NT2/D1 (cell line): ENCODE data around the gene HOXB9.

ENCODE experiments used
- YY1 ChIP-seq: IDR thresholded peaks from 2 replicates; pipeline ENCODE4 v1.6.1; 2011; ENCODE audit not compliant: insufficient read length, insufficient read depth
- ZNF274 ChIP-seq: IDR thresholded peaks from 2 replicates; pipeline ENCODE4 v1.6.1; 2011; ENCODE audit warnings: mild to moderate bottlenecking, low read depth, low read length

GRCh38 chr17:48596735-48597527 lies 29.2 kb downstream of the HOXB9 start:
- TF ChIP-seq YY1 (no peak), ZNF274 (no peak)
